ENCODE results near the gene DNAH2.

DNAH2 gene

DNA sequence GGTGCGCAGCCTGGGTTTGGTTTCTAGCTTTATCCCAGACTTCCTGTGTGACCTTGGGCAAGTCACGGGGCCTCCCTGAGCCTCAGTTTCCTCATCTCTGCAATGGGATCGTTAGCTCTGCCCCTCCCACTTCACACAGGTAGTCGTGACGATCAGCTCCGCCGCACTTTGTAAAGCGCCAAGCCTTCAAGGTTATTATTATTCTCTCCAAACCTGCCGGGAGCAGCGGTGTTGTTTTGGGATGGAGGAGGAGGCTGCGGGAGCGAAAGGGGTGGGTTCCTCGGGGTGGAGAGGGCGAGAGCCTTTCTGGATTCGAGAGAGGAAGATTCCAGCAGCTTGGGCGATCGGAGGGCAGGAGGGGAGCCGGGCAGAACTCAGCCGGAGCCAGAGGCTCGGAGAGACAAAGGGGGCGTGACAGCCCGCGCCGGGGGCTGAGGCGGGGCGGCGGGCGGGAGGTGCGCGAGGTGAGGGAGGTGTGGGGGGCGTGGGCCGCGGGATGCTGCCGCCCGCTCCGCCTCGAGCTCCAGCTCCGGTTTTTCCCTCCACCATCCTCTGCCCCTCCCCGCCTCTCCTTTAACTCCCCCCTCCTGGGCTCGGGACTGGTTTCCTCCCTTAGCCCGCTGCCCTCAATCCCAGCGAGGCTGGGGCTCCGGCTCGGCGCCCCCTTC, 12.8 kb upstream of the DNAH2 start, which contains the start of gene EFNB3:
EFNB3 (plus strand) TSS at position 602 of the 668 bp plus-strand sequence. CDS start 397 bp downstream, outside the sequence.
- peak; percentile 11 for DNase-seq

DNA sequence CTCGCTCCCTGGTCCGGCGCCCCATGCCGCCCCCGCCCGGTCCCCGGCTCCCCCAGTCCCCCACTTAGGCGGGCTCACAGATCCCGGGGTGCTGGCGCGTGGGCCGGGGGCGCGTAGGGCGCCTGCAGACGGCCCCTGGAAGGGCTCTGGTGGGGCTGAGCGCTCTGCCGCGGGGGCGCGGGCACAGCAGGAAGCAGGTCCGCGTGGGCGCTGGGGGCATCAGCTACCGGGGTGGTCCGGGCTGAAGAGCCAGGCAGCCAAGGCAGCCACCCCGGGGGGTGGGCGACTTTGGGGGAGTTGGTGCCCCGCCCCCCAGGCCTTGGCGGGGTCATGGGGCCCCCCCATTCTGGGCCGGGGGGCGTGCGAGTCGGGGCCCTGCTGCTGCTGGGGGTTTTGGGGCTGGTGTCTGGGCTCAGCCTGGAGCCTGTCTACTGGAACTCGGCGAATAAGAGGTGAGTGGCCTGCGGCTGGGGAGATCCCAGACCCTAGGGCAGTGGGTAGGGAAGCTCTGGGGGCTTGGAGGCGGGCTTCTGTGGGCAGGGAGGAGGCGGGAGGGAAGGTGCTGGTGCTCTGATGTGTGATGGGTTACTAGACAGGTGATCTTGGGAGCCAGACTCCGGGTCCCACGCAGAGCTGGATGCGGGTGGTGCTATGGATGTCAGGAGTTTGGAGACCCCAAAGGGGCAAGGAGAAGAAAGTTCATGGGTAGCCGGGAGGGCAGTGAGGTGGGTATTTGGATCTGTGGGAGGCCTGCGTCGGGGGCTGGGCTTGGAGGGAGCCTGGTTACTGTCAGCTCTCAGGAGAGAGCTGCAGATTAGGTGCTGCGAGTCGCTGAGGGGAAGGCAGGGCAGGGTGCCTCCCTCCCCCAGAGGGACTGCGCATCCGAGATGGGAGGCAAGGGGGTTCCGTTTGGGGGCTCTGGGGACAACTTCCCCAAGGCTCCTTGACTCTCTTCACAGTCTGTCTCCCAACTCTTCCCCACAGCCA, 12.0 kb upstream of the DNAH2 start:
- DNase-seq = no peak

DNA sequence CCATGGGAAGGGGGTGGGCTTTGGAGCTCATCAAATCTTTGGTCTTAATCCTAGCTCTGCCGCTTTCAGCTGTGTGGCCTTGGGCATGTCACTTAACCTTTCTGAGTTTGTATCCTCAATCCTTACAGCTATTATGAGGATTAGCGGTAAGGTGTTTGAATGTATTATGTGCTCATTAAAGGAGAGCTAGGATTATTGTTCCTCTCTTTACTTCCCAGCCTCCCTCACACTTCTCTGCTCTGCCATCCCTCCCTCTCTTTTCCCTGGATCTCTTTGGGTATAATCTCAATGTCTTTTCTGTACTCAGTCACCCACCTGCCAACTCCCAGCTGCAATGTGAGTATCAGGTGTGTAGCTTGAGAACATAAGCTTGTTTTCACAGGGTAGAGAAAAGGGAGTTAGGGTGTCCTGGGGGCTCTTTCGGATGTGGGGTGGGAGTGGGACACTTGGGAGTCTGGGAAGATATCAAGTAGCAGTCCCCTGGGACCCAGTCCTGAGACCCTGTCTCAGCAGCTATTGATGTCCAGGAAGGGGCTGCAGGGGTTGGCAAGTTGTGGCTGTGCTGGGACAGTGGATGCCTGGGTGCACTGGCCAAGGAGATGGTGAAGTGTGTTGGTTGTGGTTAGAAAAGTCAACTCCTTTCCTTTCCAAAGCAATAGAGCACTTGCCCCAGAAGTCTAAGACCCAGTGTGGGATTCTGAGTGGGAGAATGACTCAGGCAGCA, 10.8 kb upstream of the DNAH2 start:
- DNase-seq = no peak

DNA sequence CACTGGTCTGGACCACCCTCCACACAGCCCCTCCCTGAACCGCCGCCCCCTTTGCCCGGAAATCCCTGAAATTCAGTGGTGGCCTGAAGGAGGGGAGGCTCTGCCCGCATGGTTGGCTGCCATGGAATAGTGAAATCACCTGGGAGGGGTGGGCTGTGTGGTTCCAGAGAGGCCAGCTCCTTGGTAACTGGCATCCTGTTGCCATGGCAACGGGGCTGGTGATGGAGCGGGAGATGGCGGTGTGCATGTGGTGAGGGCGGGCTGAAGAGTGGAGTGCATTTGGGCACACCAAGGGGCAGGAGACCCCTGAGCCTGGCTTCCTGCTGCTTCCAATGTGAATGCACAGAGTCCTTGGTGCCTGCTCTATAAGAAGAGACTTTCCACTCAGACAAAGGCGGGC, 10.1 kb upstream of the DNAH2 start:
- DNase-seq = no peak

DNA sequence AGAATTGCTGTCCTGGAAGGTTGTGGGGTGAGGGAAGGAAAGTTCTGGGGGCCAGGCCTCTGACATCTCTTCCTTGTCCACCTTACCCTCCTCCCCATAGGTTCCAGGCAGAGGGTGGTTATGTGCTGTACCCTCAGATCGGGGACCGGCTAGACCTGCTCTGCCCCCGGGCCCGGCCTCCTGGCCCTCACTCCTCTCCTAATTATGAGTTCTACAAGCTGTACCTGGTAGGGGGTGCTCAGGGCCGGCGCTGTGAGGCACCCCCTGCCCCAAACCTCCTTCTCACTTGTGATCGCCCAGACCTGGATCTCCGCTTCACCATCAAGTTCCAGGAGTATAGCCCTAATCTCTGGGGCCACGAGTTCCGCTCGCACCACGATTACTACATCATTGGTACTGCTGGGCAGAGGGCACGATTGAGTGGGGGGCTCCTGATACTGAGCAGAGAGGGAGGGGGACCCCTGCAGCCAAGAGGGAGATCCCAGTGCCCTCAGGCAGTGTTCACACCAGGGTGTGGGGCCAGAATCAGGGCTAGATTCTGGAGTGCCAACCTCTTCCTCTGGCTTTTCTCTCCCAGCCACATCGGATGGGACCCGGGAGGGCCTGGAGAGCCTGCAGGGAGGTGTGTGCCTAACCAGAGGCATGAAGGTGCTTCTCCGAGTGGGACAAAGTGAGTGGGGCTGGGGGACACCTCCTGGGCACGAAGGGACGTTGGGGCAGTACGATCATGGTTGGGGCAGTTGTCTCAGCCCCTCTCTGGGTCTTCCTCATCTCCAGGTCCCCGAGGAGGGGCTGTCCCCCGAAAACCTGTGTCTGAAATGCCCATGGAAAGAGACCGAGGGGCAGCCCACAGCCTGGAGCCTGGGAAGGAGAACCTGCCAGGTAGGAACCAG, 9.4 kb upstream of the DNAH2 start:
- no peak for DNase-seq

DNA sequence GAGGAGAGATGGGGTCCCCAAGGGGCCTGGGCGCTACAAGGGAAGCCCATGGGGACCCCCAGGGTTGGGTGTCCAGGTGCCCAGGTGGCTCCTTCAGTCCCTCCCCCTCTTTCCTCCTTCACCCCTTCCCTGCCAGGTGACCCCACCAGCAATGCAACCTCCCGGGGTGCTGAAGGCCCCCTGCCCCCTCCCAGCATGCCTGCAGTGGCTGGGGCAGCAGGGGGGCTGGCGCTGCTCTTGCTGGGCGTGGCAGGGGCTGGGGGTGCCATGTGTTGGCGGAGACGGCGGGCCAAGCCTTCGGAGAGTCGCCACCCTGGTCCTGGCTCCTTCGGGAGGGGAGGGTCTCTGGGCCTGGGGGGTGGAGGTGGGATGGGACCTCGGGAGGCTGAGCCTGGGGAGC, 8.5 kb upstream of the DNAH2 start:
- no peak for DNase-seq

DNA sequence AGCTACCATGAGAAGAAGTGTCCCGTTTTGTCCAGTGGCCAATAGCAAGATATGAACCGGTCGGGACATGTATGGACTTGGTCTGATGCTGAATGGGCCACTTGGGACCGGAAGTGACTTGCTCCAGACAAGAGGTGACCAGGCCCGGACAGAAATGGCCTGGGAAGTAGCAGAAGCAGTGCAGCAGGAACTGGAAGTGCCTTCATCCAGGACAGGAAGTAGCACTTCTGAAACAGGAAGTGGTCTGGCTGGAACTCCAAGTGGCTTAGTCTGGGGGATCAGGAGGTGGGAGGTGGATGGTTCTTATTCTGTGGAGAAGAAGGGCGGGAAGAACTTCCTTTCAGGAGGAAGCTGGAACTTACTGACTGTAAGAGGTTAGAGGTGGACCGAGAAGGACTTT, 7.2 kb upstream of the DNAH2 start:
- no peak for DNase-seq

DNA sequence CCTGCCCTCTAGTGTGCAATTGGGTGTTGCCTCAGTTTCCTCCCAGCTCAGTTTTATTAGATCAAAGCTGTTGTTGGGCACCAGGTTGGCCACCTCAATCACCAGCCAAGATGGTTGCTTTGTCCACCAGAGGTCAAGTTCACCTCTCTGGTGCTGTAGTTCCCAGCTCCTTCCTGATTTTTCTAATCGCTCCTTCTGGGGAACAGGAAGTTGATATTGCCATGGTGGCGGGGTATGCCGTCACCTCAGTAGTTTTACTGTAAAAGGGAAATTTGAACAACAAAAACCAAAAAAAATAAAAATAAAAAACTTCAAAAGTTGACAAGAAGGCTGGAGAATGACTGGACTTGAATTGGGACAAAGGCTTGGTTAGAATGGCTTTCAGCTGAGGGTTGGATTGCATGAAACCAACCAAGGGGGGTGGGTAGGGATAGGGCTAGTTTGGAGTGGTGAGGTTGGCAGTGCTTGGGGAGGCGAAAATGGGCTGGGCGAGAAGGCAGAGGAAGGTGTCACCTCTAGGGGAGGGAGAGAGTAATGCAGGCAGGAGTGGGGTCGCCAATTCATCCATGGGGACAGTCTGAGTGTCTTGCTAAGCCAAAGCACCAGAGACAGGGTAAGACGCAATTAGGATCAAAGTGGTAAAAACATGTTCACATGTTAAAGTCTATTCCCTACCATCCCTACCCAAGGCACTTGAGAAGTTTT, 6.3 kb upstream of the DNAH2 start:
- DNase-seq = no peak

DNA sequence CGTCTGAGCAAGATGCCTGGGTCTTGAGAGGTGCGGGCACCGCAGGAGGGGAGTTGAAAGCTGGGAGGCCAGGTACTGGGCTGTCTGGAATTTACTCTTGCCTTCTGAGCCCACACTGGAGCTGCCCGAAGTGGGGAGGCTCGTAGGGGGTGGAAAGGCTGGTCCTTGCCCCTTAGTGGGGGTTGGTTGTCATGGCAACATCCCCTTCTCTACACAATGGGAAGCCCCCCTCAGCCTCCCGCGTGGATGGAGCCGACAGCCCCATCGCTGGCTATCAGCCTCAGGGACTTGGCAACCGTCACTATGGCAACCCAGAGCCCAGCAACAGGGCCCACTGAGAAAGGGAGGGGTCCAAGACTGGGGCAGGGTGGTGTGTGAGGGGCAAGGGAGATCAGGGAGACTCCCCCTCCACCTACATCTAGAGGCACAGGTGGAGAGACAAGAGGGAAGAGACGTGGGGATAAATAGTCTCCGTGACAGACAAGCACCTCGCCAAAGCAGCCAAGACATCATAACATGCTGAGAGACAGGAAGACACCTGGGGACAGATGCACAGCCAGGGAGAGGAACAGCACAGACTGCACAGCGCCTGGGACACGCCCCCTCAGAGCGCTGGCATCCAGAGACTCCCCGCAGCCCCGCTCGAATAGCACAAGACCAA, 5.3 kb upstream of the DNAH2 start:
- DNase-seq = no peak

DNA sequence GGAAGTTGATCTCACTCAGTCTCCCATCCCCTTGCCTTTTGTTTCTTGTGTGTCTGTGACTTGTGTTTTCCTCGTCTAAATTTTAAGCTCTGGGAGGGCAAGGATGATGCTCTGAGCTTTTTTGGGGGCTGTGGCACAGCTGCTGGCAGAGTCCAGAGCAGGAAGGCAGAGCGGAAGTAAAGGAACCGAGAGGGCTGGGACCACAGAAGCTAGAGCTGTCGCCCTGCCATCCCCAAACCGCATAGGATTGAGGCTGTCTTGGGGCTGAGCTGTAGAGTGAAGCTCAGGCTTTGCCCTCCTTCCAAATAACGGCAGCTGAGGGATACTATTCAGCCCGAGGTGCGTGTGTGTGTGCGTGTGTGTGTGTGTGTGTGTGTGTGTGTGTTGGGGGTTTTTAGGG, 3.8 kb upstream of the DNAH2 start:
- no peak for DNase-seq

DNA sequence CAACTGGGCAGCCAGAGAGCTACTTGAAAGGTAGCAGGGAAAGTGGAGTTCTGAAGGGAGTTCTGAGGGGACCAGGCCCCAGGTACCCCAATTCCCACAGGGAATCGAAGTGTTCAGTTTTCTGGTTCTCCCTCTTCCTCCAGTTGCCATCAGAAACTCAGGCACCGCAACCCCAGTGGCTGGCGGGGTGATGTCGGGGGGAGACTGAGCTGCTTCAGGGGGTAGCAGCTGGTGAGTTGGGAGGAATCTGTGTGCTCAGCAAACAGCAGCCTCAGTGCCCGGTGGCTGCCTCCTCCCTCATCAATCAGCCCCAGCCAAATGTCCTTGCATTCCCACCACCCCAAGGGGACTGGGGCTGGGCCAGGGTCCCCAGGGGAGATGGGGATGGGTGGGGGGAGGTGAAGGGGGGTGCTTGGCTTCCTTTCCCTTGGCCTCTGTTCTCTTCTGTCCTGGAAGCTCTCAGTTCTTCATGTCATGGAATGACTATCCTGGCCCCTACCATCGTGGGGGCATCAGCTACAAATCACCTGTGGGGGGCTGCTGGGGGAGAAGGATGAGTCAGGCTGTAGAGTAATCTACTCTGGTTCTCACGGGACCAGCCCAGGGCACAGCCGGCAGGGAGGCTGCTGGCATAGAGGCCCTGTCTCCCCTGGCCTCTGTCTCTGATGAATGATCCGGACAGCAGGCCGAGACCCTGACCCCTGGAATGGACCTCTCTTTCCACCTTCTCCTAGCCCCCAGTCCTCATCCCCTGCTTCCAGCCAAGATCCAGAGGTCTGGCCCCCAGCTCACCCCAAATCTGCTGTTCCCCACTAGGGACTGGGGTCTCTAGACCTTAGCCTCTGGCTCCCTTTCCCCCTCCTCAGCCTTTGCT, 2.6 kb upstream of the DNAH2 start:
- DNase-seq = no peak

DNA sequence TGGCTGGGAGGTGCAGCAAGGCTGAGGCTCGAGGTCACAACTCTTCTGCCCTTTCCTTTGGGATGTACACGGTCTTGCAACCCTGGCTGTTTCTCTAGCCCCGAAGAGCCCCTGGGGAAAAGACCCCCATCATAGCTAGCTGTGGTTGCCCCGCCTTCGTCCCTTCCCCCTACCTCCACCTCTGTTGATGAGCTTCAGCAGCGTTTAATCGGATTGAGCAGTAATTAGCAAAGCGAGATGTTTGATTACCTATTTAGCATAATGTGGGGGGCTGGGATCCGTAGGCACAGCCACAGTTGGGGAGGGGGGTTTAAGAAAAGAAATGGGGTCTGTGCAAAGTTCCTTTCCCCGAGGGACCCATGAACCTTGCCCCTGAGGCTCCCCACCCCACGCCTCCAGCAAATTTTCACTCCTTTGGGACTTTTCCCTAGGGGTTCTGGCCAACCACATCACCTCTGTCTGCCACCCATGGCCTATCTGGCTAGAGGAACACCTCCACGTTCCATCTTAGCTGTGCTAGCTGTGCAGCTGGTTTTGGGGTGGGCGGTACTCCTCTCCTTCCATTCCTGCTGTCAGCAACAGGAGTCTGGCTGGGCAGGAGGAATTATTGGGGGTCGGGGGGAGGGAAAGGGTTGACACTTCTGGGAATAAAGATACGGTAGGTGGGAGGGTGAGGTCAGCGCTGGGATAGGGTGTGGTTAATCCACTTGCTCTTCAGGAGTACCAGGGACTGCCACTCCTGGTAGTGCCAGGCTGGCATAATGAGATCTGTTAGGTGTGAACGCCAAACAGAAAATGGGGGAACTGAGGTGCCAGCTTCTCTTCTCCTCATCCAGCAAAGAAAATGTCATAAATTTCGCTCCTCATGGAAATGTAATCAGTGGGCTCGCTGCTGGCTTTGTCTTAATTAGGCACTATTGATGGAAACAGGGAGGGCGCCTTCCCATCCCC, 1.3 kb upstream of the DNAH2 start:
- no peak for DNase-seq

DNA sequence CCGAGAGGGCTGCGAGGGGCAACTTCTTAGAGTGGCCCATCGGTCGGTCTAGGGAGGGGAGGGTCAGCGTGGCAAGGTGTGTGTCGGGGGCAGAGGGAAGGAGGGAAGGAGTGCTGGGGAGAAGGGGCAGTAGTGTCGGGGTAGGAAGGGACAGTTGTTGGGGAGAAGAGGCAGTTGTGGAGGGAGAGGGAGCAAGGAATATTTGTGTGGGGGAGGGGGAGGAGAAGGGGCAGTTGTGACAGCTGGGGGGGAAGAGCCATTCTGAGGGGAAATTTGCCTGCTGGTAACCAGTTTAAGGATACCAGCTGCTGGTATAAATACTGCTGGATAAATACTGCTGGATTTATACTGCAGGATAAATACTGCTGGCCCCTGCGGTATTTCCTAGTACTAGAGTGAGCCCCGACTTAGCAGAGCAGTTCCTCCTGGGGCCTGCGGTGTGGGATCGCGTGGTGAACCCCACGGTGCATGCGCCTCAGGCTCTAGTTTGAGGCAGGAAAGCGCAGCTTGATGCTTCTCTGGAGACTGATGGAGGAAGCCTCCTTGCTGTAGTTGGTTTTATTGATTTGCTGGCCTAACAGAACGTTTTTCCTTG, 309 bp downstream of the DNAH2 start:
- no peak for DNase-seq

DNA sequence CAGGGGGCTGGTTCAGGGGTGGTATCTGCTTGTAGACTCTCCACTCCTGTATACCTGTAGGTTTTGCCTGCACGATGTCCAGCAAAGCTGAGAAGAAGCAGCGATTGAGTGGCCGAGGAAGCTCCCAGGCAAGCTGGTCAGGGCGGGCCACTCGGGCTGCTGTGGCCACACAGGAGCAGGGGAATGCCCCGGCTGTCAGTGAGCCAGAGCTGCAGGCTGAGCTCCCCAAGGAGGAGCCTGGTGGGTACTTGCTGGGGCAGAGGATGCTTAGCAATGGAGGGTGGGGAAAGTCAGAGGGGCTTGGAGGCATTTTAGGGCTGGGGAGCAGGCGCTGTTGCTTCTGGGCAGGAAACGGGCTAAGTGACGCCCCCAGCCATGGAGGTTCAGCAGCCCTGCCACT, 2.1 kb downstream of the DNAH2 start:
- DNase-seq = no peak

DNA sequence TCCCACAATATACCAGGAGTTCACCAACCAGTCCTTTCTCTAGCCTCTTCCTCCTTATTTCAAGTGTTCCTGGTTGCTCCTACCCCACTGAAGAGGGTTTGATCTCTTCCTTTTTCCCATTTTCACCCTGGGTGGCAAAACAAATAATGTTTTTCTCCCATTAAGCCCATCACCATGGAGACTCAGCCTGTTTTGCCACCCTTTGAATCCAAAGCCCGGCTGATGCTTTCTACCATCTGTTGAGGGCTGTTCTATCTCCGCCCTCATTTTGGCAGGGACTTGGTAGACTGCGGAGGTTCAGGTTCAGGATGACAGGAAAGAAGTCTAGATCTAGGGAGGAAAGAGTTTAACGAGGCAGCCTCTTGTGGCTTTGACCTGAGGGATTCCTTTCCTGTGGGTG, 2.6 kb downstream of the DNAH2 start:
- DNase-seq = no peak

DNA sequence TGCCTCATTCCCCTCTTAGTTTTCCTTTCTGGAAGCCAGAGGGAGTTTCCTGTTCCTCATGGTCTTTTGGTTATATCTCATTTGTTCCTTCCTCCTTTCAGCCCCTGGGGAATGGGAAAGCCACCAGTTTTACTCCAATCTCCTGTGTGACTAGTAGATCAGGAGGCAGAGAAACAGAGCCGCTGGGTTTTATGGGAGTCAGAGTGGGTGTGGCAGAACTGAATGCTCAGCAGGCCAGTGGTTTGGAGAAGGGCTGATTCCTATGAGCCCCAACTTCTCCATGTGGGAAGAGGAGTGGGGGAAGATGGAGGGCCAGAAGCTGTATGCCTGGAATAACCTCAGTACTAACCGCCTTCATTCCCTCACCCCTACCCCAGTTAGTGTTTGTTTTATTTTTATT, 4.1 kb downstream of the DNAH2 start:
- no peak for DNase-seq

DNA sequence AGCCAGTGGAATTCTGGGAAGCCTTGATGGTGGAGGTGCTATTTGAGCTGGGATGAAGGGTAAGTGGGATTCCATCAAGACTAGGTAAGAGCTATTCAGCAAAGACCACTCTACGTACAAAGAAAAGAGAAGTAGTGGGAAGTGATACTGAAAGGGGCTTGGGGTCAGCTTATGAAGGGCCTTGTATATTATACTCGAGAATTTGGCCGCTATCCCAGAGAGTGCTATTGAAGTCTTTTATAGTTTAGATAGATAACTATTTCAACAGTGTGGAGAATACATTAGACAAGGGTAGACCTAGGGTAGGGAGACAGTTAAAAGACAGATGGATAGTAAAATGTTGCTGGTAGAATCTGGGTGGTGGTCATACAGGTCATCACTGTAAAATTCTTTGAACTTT, 10.3 kb downstream of the DNAH2 start:
- no peak for DNase-seq

DNA sequence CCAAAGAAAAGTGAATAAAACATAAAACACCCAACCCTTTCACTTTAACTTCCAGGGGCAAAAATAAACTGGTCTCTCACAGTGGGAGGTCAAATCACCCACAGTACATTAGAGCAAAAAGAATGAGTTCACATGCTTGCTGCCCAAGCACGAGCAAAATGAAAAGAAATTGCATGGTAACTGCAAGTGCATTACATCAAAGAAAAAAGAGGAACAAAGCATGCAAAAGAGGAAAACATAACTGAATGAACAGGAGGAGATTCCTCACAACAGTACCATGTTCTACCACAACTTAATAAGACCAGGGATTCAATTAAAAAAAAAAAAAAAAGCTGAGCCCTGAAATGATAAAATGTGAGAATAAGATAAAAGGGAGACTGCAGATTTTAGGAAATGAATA, 12.3 kb downstream of the DNAH2 start:
- no peak for DNase-seq

Measured in kidney glomerular epithelial cell (primary cell).